ENCODE data around the gene MED9. TPM values are rescaled to one million over a fixed set of nuclear protein-coding genes. Genes with fewer than 3 reads are reported as not detected.

The MED9 gene
- total and polyA plus RNA-seq, 2 of the 8 experiments (the other 6 are each of a cell fraction or from before 2014, with no cell fraction given) = 15.8 to 19.7 TPM

DNA sequence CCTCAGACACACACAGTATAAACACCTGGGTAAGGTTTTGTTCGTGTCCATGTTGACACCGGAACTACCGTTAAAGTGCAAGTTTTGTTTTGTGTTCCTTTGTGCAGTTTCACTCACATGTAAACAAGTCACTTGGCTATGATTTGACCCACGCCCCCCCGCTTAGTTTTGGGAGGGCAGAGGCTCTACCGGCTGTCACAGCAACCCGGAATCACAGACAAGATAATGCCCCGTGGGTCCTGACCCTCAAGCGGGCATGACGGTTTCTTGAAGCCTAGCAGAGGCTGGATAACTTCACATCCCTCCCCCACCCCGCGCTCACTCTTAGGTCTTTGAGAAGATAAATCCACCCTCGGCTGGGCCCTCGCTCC is 17.7 kb downstream of the MED9 start (continued):
- TF ChIP-seq CHD7 (IDR thresholded peaks at IDR 0.05; ENCODE audit: insufficient replicate concordance, low read length) = no peak
- TF ChIP-seq JUND (IDR thresholded peaks at IDR 0.05; ENCODE audit: low read length) = no peak
